NT2/D1 (cell line): ENCODE data around the gene STK32B.

ENCODE experiments used
- SUZ12 ChIP-seq: IDR thresholded peaks from 2 replicates; pipeline ENCODE4 v1.6.1; 2011; ENCODE audit not compliant: insufficient read length, insufficient read depth; ENCODE audit errors: extremely low read depth
- ZNF274 ChIP-seq: IDR thresholded peaks from 2 replicates; pipeline ENCODE4 v1.6.1; 2011; ENCODE audit warnings: mild to moderate bottlenecking, low read depth, low read length

DNA sequence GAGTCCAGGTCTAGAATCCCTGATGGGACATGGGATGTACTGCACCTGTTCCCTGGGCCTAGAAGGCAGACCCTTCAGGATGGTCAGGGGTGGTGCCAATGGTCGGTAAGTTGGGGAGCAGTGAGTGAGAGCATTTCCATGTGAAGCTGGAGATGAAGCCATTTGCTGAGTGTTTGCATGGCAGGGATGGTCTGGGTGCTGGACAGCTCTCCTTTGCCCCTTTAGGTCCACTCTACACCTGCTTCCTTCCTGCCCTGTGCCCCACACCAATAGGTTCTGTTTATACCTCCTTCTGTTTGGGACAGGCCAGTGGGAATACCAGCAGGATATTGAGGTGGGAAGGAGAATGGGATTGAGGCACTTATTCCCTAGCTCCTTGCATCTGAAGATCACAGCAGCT is 181.3 kb downstream of the STK32B start:
- no peak for TF ChIP-seq SUZ12
- no peak for TF ChIP-seq ZNF274
